Measurements from ENCODE around the gene B3GNT5.

The B3GNT5 gene

DNA sequence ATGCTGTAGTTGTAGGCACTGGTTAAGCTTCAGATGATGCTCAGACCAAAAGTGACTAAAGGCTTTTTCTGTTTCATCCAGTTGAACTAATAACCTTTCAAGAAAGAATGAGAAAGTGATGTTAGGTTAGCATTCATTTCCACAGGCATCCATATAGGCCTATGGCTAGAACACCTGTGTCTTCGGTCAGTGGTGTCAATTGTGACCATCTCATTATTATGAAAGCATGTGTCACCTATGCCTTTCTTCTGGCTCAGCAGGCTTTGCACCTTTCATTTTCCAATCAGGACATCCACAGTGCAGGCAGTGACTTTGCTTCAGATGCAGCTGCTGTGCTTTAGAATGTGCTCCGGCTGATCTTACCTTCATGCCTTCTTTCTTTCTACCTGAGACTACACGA is 57.9 kb downstream of the B3GNT5 start:
- H3K4me1 ChIP-seq, result no peaks in the 10 kb centered on the region
- TF ChIP-seq, protein P1, sequence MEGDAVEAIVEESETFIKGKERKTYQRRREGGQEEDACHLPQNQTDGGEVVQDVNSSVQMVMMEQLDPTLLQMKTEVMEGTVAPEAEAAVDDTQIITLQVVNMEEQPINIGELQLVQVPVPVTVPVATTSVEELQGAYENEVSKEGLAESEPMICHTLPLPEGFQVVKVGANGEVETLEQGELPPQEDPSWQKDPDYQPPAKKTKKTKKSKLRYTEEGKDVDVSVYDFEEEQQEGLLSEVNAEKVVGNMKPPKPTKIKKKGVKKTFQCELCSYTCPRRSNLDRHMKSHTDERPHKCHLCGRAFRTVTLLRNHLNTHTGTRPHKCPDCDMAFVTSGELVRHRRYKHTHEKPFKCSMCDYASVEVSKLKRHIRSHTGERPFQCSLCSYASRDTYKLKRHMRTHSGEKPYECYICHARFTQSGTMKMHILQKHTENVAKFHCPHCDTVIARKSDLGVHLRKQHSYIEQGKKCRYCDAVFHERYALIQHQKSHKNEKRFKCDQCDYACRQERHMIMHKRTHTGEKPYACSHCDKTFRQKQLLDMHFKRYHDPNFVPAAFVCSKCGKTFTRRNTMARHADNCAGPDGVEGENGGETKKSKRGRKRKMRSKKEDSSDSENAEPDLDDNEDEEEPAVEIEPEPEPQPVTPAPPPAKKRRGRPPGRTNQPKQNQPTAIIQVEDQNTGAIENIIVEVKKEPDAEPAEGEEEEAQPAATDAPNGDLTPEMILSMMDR (IDR thresholded peaks at IDR 0.05; ENCODE audit: low read depth, low read length), result no peak

DNA sequence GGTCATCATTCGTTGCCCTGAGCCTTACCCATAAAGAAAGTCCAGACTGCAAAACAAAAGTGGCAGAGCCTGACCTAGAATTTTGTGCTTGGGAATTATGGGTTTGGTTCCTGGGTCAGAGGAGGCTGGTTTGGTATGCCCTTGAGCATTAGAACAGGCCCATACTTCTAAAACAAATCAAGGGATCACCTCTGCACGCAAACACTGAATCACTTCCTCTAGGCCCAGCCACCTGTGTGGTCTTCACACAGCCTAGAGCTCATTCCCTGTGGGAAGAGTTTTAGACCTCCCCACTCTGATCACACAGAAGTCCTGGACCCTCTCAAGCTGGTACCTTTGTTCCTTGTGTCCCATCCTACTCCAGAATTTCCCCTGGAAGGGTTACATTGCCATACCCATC is 59.4 kb downstream of the B3GNT5 start:
- no peak for DNase-seq
- Histone ChIP-seq H3K27me3 (no peaks in the 10 kb centered on the region), H3K36me3 (no peaks in the 10 kb centered on the region), H3K4me3 (ENCODE audit: low read depth, low read length) (no peak overlapping the region), H3K4me1 (no peaks in the 10 kb centered on the region), H3K9me3 (no peaks in the 10 kb centered on the region)
- TF ChIP-seq, protein P1 (IDR thresholded peaks at IDR 0.05; ENCODE audit: low read depth, low read length), result no peak

More for the DNA sequence above, 57.9 kb downstream of the B3GNT5 start:
- no peak for DNase-seq
- no peaks in the 10 kb centered on the region for H3K9me3 ChIP-seq
- no peaks in the 10 kb centered on the region for H3K36me3 ChIP-seq
- H3K4me3 ChIP-seq (ENCODE audit: low read depth, low read length), result no peak overlapping the region
- H3K27me3 ChIP-seq, result no peaks in the 10 kb centered on the region

DNA sequence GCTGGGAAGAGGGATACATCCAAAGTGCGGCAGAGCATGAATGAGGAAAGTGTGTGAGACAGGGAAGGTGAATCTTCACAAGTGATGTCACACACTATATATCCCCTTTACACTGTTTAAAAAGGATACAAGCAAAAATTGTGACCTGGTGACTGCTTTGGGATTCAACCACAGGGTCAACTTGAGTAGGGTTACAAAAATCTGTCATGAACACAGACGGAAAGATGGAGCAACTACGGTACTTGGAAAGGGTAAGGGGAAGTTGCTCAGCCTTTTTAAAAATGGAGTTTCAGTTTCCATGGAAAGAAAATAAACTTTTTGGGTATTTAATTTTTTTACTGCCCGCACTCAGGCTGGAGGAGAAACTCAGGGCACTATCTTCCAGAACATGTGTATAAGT is 60.3 kb downstream of the B3GNT5 start:
- Histone ChIP-seq H3K27me3 (no peaks in the 10 kb centered on the region), H3K9me3 (no peaks in the 10 kb centered on the region), H3K4me1 (no peaks in the 10 kb centered on the region), H3K36me3 (no peaks in the 10 kb centered on the region), H3K4me3 (ENCODE audit: low read depth, low read length) (no peak overlapping the region)
- no peak for DNase-seq
- TF ChIP-seq, protein P1 (IDR thresholded peaks at IDR 0.05; ENCODE audit: low read depth, low read length), result no peak

DNA sequence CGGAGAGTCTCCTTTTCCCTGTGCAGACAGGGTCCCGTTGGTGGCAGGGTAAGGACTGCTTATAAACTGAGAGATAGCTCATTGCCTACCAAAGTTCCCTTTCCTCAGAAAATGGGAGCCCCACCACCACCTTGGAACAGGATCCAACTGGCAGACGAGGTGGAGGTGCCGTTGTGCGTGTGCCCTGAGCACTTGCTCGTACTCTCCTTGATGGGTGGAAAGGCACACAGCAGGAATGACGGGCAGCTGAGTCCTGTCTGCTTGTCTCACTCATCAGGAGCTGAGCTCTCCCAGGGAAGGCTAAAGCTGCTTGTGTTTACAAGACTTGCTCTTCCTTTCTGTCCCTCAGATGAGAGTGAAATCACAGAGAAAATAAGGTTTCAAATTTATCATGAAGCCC is 60.7 kb downstream of the B3GNT5 start:
- DNase-seq, result no peak
- H3K27me3 ChIP-seq, result no peaks in the 10 kb centered on the region
- no peaks in the 10 kb centered on the region for H3K36me3 ChIP-seq
- H3K9me3 ChIP-seq, result no peaks in the 10 kb centered on the region
- H3K4me1 ChIP-seq, result no peaks in the 10 kb centered on the region
- TF ChIP-seq, protein P1 (IDR thresholded peaks at IDR 0.05; ENCODE audit: low read depth, low read length), result no peak
- no peak overlapping the region for H3K4me3 ChIP-seq (ENCODE audit: low read depth, low read length)

DNA sequence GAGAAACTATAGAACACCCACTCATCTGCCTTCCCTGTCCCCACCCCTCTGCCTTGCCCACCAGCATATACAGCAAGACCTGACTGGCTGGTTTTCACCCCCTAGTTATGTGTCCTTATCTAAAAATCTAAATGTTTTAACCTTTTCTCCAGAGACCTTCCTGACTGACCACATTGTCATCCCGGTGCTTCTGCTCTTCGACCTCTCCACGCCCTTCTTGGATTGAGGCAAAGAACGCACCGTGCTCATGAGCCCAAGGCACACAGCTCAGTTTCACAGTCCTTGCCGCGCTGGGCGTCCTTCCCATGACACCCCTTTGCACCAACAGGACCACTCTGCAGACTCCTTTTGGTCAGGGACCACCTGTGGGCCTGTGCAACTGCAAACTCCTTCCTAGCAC is 62.7 kb downstream of the B3GNT5 start:
- no peaks in the 10 kb centered on the region for H3K9me3 ChIP-seq
- H3K36me3 ChIP-seq, result no peaks in the 10 kb centered on the region
- no peaks in the 10 kb centered on the region for H3K27me3 ChIP-seq
- no peak for DNase-seq
- TF ChIP-seq, protein P1 (IDR thresholded peaks at IDR 0.05; ENCODE audit: low read depth, low read length), result no peak
- no peak overlapping the region for H3K4me3 ChIP-seq (ENCODE audit: low read depth, low read length)
- H3K4me1 ChIP-seq, result no peaks in the 10 kb centered on the region

DNA sequence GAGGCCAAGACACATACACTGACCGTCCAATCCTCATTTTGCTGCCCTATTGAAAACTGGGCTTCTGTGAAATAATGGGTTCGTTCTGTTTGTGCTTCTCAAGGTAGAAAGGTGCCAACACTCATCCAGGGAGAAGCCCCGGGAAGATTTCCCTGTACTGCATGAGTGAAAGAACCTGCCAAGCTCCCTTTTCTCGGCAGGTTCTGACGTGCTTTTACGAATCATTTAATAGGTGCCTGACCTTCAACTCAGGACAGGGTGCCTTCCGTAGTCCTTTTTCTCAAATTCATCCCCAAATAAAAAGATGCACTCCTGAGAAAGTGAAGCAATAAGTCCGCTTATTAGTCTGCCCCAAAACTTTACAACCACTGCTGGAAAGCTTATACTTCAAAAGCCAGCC is 64.2 kb downstream of the B3GNT5 start:
- Histone ChIP-seq H3K4me1 (no peaks in the 10 kb centered on the region), H3K4me3 (ENCODE audit: low read depth, low read length) (no peak overlapping the region), H3K27me3 (no peaks in the 10 kb centered on the region), H3K36me3 (no peaks in the 10 kb centered on the region), H3K9me3 (no peaks in the 10 kb centered on the region)
- DNase-seq, result no peak
- TF ChIP-seq, protein P1 (IDR thresholded peaks at IDR 0.05; ENCODE audit: low read depth, low read length), result no peak
